Liver (tissue), 9 donors: ENCODE results near the gene PDE6D. TPM values are rescaled to one million over a fixed set of nuclear protein-coding genes. Genes with fewer than 3 reads are reported as not detected.

Source experiments
- DNase-seq: peaks from one replicate; pipeline ENCODE4 v3.0.0-alpha.2; 2017; ENCODE audit warnings: low spot score
- H3K27ac ChIP-seq, 2 donors: one replicate each; pipeline ENCODE4 v1.7.0; 2013; ENCODE audit warnings: inconsistent platforms in 2 of 2, low read length in 2 of 2, control low read depth in 1 of 2, low read depth in 1 of 2, mild to moderate bottlenecking in 1 of 2
- H3K27me3 ChIP-seq, 4 donors: one replicate each; pipeline versions ENCODE4 v1.6.1 to v1.7.0; 2013; ENCODE audit warnings: low read length in 3 of 4, inconsistent platforms in 1 of 4, mild to moderate bottlenecking in 1 of 4, moderate library complexity in 1 of 4; ENCODE audit not compliant: control insufficient read depth in 4 of 4, insufficient read depth in 4 of 4
- H3K36me3 ChIP-seq, 4 donors: one replicate each; pipeline versions ENCODE4 v1.6.1 to v1.7.0; 2013; ENCODE audit warnings: low read length in 3 of 4, mild to moderate bottlenecking in 3 of 4, low read depth in 1 of 4, moderate library complexity in 1 of 4; ENCODE audit not compliant: control insufficient read depth in 4 of 4, insufficient read depth in 3 of 4
- H3K4me1 ChIP-seq, 4 donors: one replicate each; pipeline versions ENCODE4 v1.6.1 to v1.7.0; 2013; ENCODE audit warnings: low read length in 3 of 4, mild to moderate bottlenecking in 3 of 4, moderate library complexity in 1 of 4; ENCODE audit not compliant: control insufficient read depth in 4 of 4, insufficient read depth in 4 of 4
- H3K4me3 ChIP-seq, 3 donors: one replicate each; pipeline versions ENCODE4 v1.6.1 to v1.7.0; 2013; ENCODE audit warnings: low read length in 3 of 3, control low read depth in 1 of 3, low read depth in 1 of 3, mild to moderate bottlenecking in 1 of 3
- H3K9ac ChIP-seq, 2 donors: one replicate each; pipeline ENCODE4 v1.7.0; 2013; ENCODE audit warnings: low read length in 2 of 2, mild to moderate bottlenecking in 2 of 2, moderate library complexity in 2 of 2, control low read depth in 1 of 2, low read depth in 1 of 2
- H3K9me3 ChIP-seq, 4 donors: one replicate each; pipeline versions ENCODE4 v1.6.1 to v1.7.0; 2013; ENCODE audit warnings: low read length in 3 of 4; ENCODE audit not compliant: control insufficient read depth in 4 of 4
- ATF3 ChIP-seq: IDR thresholded peaks from 2 replicates; pipeline ENCODE4 v1.6.1; 2016; ENCODE audit warnings: antibody characterized with exemption
- EGR1 ChIP-seq, 2 donors: IDR thresholded peaks; 2 replicates each; pipeline ENCODE4 v1.6.1; 2016 to 2018; ENCODE audit warnings: antibody characterized with exemption in 2 of 2, low read depth in 2 of 2
- FOXA1 ChIP-seq: IDR thresholded peaks from 2 replicates; pipeline ENCODE4 v1.6.1; 2016; ENCODE audit warnings: antibody characterized with exemption
- FOXA2 ChIP-seq: IDR thresholded peaks from 2 replicates; pipeline ENCODE4 v1.6.1; 2016; ENCODE audit warnings: antibody characterized with exemption
- GABPA ChIP-seq, 2 donors: IDR thresholded peaks in 1 of 2; conservative IDR thresholded peaks in 1 of 2; 2 replicates each; pipeline ENCODE4 v1.6.1; 2016; ENCODE audit warnings: antibody characterized with exemption in 2 of 2, mild to moderate bottlenecking in 1 of 2, moderate library complexity in 1 of 2
- HNF4A ChIP-seq, 2 donors: conservative IDR thresholded peaks; 2 replicates each; pipeline ENCODE4 v1.6.1; 2016; ENCODE audit warnings: antibody characterized with exemption in 2 of 2, mild to moderate bottlenecking in 2 of 2
- HNF4G ChIP-seq: IDR thresholded peaks from 2 replicates; pipeline ENCODE4 v1.6.1; 2016; ENCODE audit warnings: antibody characterized with exemption
- JUND ChIP-seq, 2 donors: IDR thresholded peaks; 2 replicates each; pipeline ENCODE4 v1.6.1; 2016; ENCODE audit warnings: antibody characterized with exemption in 2 of 2
- NR2F2 ChIP-seq: IDR thresholded peaks from 2 replicates; pipeline ENCODE4 v1.6.1; 2016; ENCODE audit warnings: antibody characterized with exemption
- RAD21 ChIP-seq, 2 donors: IDR thresholded peaks; 2 replicates each; pipeline ENCODE4 v1.6.1; 2016; ENCODE audit warnings: antibody characterized with exemption in 2 of 2, mild to moderate bottlenecking in 2 of 2
- REST ChIP-seq: IDR thresholded peaks from 2 replicates; pipeline ENCODE4 v1.6.1; 2016; ENCODE audit warnings: antibody characterized with exemption, mild to moderate bottlenecking
- RXRA ChIP-seq, 2 donors: IDR thresholded peaks; 2 replicates each; pipeline ENCODE4 v1.6.1; 2017 to 2018; ENCODE audit warnings: antibody characterized with exemption in 2 of 2, mild to moderate bottlenecking in 1 of 2
- SP1 ChIP-seq: IDR thresholded peaks from 2 replicates; pipeline ENCODE4 v1.6.1; 2018; ENCODE audit warnings: antibody characterized with exemption, mild to moderate bottlenecking
- TAF1 ChIP-seq: conservative IDR thresholded peaks from 2 replicates; pipeline ENCODE4 v1.6.1; 2016; ENCODE audit warnings: antibody characterized with exemption, mild to moderate bottlenecking
- YY1 ChIP-seq: IDR thresholded peaks from 2 replicates; pipeline ENCODE4 v1.6.1; 2016; ENCODE audit warnings: antibody characterized with exemption, mild to moderate bottlenecking
- WGBS: extraction: QIAGEN DNeasy Blood & Tissue Kit; methylation state at CpG from one replicate; pipeline ENCODE4 v1.1.7; 2013; 5-methylcytosine and 5-hydroxymethylcytosine counted together
- polyA plus RNA-seq, 2 donors: library from polyadenylated mRNA; stranded (reverse) in 1 of 2; unstranded in 1 of 2; fragments of 200-250 nt in 1 of 2; fragments of >200 nt in 1 of 2; fragmentation: Nextera tagmentation in 1 of 2; extraction: Ambion mirVana in 1 of 2; gene quantifications; one replicate each; pipeline versions ENCODE4 v1.2.1 to v1.2.3, GENCODE V29; 2013 to 2015
- total RNA-seq, 2 donors: library from RNA; depleted of rRNA; stranded (reverse); fragments of >200 nt; gene quantifications; one replicate each; pipeline ENCODE4 v1.2.3, GENCODE V29; 2014
- TF ChIP-seq, protein P1 (sequence below): fragments of 150-350 bp; IDR thresholded peaks from 2 replicates; pipeline ENCODE4 v1.5.1; 2017; ENCODE audit warnings: improper control_type of control experiment, low read depth, low read length; ENCODE audit not compliant: missing input control
- TF ChIP-seq, protein P2 (sequence below): IDR thresholded peaks from 2 replicates; pipeline ENCODE4 v1.6.1; 2016; ENCODE audit warnings: antibody characterized with exemption
- TF ChIP-seq, protein P3 (sequence below): IDR thresholded peaks from 2 replicates; pipeline ENCODE4 v1.6.1; 2016; ENCODE audit warnings: antibody characterized with exemption
- donor health status: healthy.
- donor health status: healthy.
- donor health status: healthy.
- donor health status: healthy.
- donor health status: healthy.

Gene PDE6D
- total and polyA plus RNA-seq, 4 donors, result 6.6 to 8.5 (median 7.0) TPM

GRCh38 chr2:231686192-231687100 lies 94.6 kb downstream of the PDE6D start:
- no peak overlapping the region for H3K4me3 ChIP-seq
- 92% methylated on average over 11 of the region's 11 CpGs for WGBS
- TF ChIP-seq HNF4G, result no peak
- no peak for TF ChIP-seq NR2F2
- TF ChIP-seq, protein P1, sequence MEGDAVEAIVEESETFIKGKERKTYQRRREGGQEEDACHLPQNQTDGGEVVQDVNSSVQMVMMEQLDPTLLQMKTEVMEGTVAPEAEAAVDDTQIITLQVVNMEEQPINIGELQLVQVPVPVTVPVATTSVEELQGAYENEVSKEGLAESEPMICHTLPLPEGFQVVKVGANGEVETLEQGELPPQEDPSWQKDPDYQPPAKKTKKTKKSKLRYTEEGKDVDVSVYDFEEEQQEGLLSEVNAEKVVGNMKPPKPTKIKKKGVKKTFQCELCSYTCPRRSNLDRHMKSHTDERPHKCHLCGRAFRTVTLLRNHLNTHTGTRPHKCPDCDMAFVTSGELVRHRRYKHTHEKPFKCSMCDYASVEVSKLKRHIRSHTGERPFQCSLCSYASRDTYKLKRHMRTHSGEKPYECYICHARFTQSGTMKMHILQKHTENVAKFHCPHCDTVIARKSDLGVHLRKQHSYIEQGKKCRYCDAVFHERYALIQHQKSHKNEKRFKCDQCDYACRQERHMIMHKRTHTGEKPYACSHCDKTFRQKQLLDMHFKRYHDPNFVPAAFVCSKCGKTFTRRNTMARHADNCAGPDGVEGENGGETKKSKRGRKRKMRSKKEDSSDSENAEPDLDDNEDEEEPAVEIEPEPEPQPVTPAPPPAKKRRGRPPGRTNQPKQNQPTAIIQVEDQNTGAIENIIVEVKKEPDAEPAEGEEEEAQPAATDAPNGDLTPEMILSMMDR, result no peak
- no peak for TF ChIP-seq EGR1 (IDR thresholded peaks at IDR 0.05; ENCODE audit: low read depth in 2 of 2)
- TF ChIP-seq JUND (IDR thresholded peaks at IDR 0.05), result no peak
- no peak for TF ChIP-seq FOXA2
- no peak for TF ChIP-seq RAD21 (IDR thresholded peaks at IDR 0.05)
- TF ChIP-seq TAF1, result no peak
- TF ChIP-seq YY1, result no peak
- H3K36me3 ChIP-seq, result no peaks in the 10 kb centered on the region
- H3K9ac ChIP-seq, result no peak overlapping the region
- no peaks in the 10 kb centered on the region for H3K9me3 ChIP-seq
- no peaks in the 10 kb centered on the region for H3K27me3 ChIP-seq
- no peak overlapping the region for H3K27ac ChIP-seq
- no peak for DNase-seq
- H3K4me1 ChIP-seq, result peaks cover 2 to 11% (median 4%) of the 10 kb centered on the region in 4 donors

GRCh38 chr2:231685349-231686191 lies 95.5 kb downstream of the PDE6D start:
- no peak overlapping the region for H3K4me3 ChIP-seq
- no peaks in the 10 kb centered on the region for H3K27me3 ChIP-seq
- DNase-seq, result no peak
- peaks cover 2 to 15% (median 6%) of the 10 kb centered on the region in 4 donors for H3K4me1 ChIP-seq
- 89% methylated on average over 20 of the region's 20 CpGs for WGBS
- no peak for TF ChIP-seq TAF1
- no peak for TF ChIP-seq HNF4G
- no peak for TF ChIP-seq RXRA (IDR thresholded peaks at IDR 0.05)
- no peak for TF ChIP-seq JUND (IDR thresholded peaks at IDR 0.05)
- TF ChIP-seq REST, result no peak
- TF ChIP-seq YY1, result no peak
- no peak for TF ChIP-seq HNF4A (conservative IDR thresholded peaks at IDR 0.05)
- no peak for TF ChIP-seq ATF3
- TF ChIP-seq GABPA (IDR thresholded peaks at IDR 0.05 in 1 of 2, conservative IDR thresholded peaks at IDR 0.05 in 1 of 2), result no peak
- no peak for TF ChIP-seq EGR1 (IDR thresholded peaks at IDR 0.05; ENCODE audit: low read depth in 2 of 2)
- TF ChIP-seq SP1, result no peak
- TF ChIP-seq RAD21 (IDR thresholded peaks at IDR 0.05), result no peak
- TF ChIP-seq, protein P2, sequence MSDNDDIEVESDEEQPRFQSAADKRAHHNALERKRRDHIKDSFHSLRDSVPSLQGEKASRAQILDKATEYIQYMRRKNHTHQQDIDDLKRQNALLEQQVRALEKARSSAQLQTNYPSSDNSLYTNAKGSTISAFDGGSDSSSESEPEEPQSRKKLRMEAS, result no peak
- TF ChIP-seq, protein P3, sequence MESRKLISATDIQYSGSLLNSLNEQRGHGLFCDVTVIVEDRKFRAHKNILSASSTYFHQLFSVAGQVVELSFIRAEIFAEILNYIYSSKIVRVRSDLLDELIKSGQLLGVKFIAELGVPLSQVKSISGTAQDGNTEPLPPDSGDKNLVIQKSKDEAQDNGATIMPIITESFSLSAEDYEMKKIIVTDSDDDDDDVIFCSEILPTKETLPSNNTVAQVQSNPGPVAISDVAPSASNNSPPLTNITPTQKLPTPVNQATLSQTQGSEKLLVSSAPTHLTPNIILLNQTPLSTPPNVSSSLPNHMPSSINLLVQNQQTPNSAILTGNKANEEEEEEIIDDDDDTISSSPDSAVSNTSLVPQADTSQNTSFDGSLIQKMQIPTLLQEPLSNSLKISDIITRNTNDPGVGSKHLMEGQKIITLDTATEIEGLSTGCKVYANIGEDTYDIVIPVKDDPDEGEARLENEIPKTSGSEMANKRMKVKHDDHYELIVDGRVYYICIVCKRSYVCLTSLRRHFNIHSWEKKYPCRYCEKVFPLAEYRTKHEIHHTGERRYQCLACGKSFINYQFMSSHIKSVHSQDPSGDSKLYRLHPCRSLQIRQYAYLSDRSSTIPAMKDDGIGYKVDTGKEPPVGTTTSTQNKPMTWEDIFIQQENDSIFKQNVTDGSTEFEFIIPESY, result no peak
- no peak for TF ChIP-seq NR2F2
- no peak for TF ChIP-seq FOXA2
- TF ChIP-seq FOXA1, result no peak
- TF ChIP-seq, protein P1, result no peak
- no peaks in the 10 kb centered on the region for H3K9me3 ChIP-seq
- no peaks in the 10 kb centered on the region for H3K36me3 ChIP-seq
- H3K9ac ChIP-seq, result no peak overlapping the region
- H3K27ac ChIP-seq, result no peak overlapping the region
